IMR-90 (cell line): ENCODE data around the gene LHPP. TPM values are rescaled to one million over a fixed set of nuclear protein-coding genes. Genes with fewer than 3 reads are reported as not detected.
"Not testable (repeated sequence)": the region's sequence is repeated elsewhere in the genome, so short reads cannot be mapped to it uniquely, and the experiment has no call there.

Source experiments
- ATAC-seq: fragments of 200-7000 bp; cut with Tn5 transposase; 2 replicates; pipeline ENCODE4 v1.9.1; 2020; ENCODE audit warnings: low read depth, mild to moderate bottlenecking, moderate library complexity
- BruUV-seq: library from RNA; stranded (reverse); fragments of 400-500 nt; replicated peaks from 2 replicates; lab custom pipeline; 2021; lab: Mats Ljungman, UMichigan
- CTCF ChIA-PET: fragments of 300-600 bp; formaldehyde crosslinking; extraction: SDS; loops from one replicate; lab custom pipeline; 2021; ENCODE audit warnings: antibody characterized with exemption; lab: Yijun Ruan, JAX
- POLR2A ChIA-PET: fragments of 300-600 bp; sonication (Branson Sonifier 250); formaldehyde crosslinking; loops from one replicate; lab custom pipeline; 2022; ENCODE audit warnings: antibody characterized with exemption; ENCODE audit not compliant: unreplicated experiment; lab: Charles Lee
- DNase-seq: peaks from one replicate; pipeline ENCODE4 v3.0.0; 2013
- H2AFZ ChIP-seq: replicated peaks from 2 replicates; pipeline ENCODE3; 2013; ENCODE audit warnings: low read length, mild to moderate bottlenecking; ENCODE audit not compliant: poor library complexity
- H2AK5ac ChIP-seq: 2 replicates; pipeline ENCODE4 v1.6.1; 2013; ENCODE audit warnings: low read depth, low read length, inconsistent platforms
- H2AK9ac ChIP-seq: replicated peaks from 2 replicates; pipeline ENCODE3; 2013; ENCODE audit warnings: mild to moderate bottlenecking, low read depth, low read length, moderate library complexity; ENCODE audit not compliant: poor library complexity
- H2BK120ac ChIP-seq: 2 replicates; pipeline ENCODE4 v1.6.1; 2013; ENCODE audit warnings: low read depth, low read length, inconsistent platforms
- H2BK15ac ChIP-seq: 3 replicates; pipeline ENCODE4 v1.6.1; 2013; ENCODE audit warnings: low read depth, low read length, inconsistent platforms
- H2BK20ac ChIP-seq: 2 replicates; pipeline ENCODE4 v1.6.1; 2013; ENCODE audit warnings: low read depth, mild to moderate bottlenecking, inconsistent platforms, low read length, moderate library complexity
- H2BK5ac ChIP-seq: 2 replicates; pipeline ENCODE4 v1.6.1; 2013; ENCODE audit warnings: mild to moderate bottlenecking, low read depth, low read length, inconsistent platforms; ENCODE audit not compliant: poor library complexity, severe bottlenecking
- H3K14ac ChIP-seq: replicated peaks from 2 replicates; pipeline ENCODE4 v1.6.1; 2013; ENCODE audit warnings: low read depth, low read length, inconsistent platforms
- H3K18ac ChIP-seq: 2 replicates; pipeline ENCODE4 v1.6.1; 2013; ENCODE audit warnings: low read depth, low read length, control low read depth
- H3K23ac ChIP-seq: 2 replicates; pipeline ENCODE4 v1.6.1; 2013; ENCODE audit warnings: low read depth, low read length, inconsistent platforms
- H3K27ac ChIP-seq: 2 replicates; pipeline ENCODE4 v1.5.1; 2013; ENCODE audit warnings: mild to moderate bottlenecking, control low read depth, low read length; ENCODE audit not compliant: insufficient read depth
- H3K27me3 ChIP-seq: 2 replicates; pipeline ENCODE4 v1.6.1; 2013; ENCODE audit warnings: low read length; ENCODE audit not compliant: control insufficient read depth, insufficient read depth
- H3K36me3 ChIP-seq: 2 replicates; pipeline ENCODE4 v1.6.1; 2013; ENCODE audit warnings: low read length, mixed read lengths; ENCODE audit not compliant: control insufficient read depth, insufficient read depth
- H3K4ac ChIP-seq: 2 replicates; pipeline ENCODE4 v1.6.1; 2013; ENCODE audit warnings: low read depth, low read length, inconsistent platforms
- H3K4me1 ChIP-seq: 2 replicates; pipeline ENCODE4 v1.6.1; 2013; ENCODE audit warnings: low read length, mixed read lengths; ENCODE audit not compliant: control insufficient read depth, insufficient read depth
- H3K4me2 ChIP-seq: 2 replicates; pipeline ENCODE4 v1.6.1; 2013; ENCODE audit warnings: low read depth, mild to moderate bottlenecking, control low read depth, low read length, moderate library complexity
- H3K4me3 ChIP-seq: 2 replicates; pipeline ENCODE4 v1.5.1; 2013; ENCODE audit warnings: low read depth, mild to moderate bottlenecking, control low read depth, low read length, moderate library complexity; ENCODE audit not compliant: insufficient read depth
- H3K56ac ChIP-seq: 2 replicates; pipeline ENCODE4 v1.6.1; 2013; ENCODE audit warnings: low read length, inconsistent platforms; ENCODE audit not compliant: insufficient read depth; ENCODE audit errors: extremely low read depth
- H3K79me1 ChIP-seq, 2 experiments: 2 replicates each; pipeline ENCODE4 v1.6.1; 2013; ENCODE audit warnings: low read length in 2 of 2, inconsistent platforms in 1 of 2, low read depth in 1 of 2
- H3K9ac ChIP-seq: 2 replicates; pipeline ENCODE4 v1.6.1; 2013; ENCODE audit warnings: low read depth, low read length, control low read depth
- H3K9me1 ChIP-seq: 2 replicates; pipeline ENCODE4 v1.6.1; 2013; ENCODE audit warnings: low read length, inconsistent platforms; ENCODE audit not compliant: insufficient read depth
- H3K9me3 ChIP-seq: 2 replicates; pipeline ENCODE4 v1.6.1; 2013; ENCODE audit warnings: low read length; ENCODE audit not compliant: control insufficient read depth, insufficient read depth
- H4K20me1 ChIP-seq: 2 replicates; pipeline ENCODE4 v1.6.1; 2013; ENCODE audit warnings: low read length, inconsistent platforms; ENCODE audit not compliant: insufficient read depth
- H4K5ac ChIP-seq: 2 replicates; pipeline ENCODE4 v1.6.1; 2013; ENCODE audit warnings: mild to moderate bottlenecking, low read depth, low read length, control low read depth
- H4K8ac ChIP-seq, 2 experiments: 2 replicates each; pipeline ENCODE4 v1.6.1; 2013; ENCODE audit warnings: low read depth in 2 of 2, low read length in 2 of 2, control low read depth in 1 of 2, inconsistent platforms in 1 of 2
- H4K91ac ChIP-seq: 2 replicates; pipeline ENCODE4 v1.6.1; 2013; ENCODE audit warnings: low read depth, low read length, inconsistent platforms; ENCODE audit not compliant: insufficient read depth
- WGBS, 2 experiments: methylation state at CpG; one replicate each; pipeline versions ENCODE4 v1.1.5 to v1.1.7; 2013; ENCODE audit warnings: missing lambda C conversion rate in 2 of 2; ENCODE audit not compliant: insufficient read length in 1 of 2; ENCODE audit errors: extremely low coverage in 2 of 2; 5-methylcytosine and 5-hydroxymethylcytosine counted together
- dilution Hi-C: fragments of 300-500 bp; cut with HindIII; formaldehyde crosslinking; loops from one replicate; pipeline ENCODE4 v1.14.3; 2018; ENCODE audit warnings: low sequenced_read_pairs; ENCODE audit not compliant: unreplicated experiment
- in situ Hi-C: fragments of 300-500 bp; cut with MboI; formaldehyde crosslinking; loops from 3 replicates; pipeline ENCODE4 v1.14.3; 2019; ENCODE audit warnings: low sequenced_read_pairs, inconsistent platforms, mixed read lengths
- intact Hi-C: fragments of 100-400 bp; cut with micrococcal nuclease; formaldehyde crosslinking; loops from 2 replicates; pipeline ENCODE4 v1.10.0; 2022
- polyA plus RNA-seq, 3 experiments: library from polyadenylated mRNA; depleted of rRNA; stranded (reverse); fragments of >200 nt; gene quantifications; 2 replicates each; pipeline ENCODE4 v1.2.3, GENCODE V29; 2012; ENCODE audit warnings: low replicate concordance in 1 of 3
- total RNA-seq: library from RNA; depleted of rRNA; stranded (reverse); fragments of >200 nt; gene quantifications from 2 replicates; pipeline ENCODE4 v1.2.3, GENCODE V29; 2012

The LHPP gene
- total and polyA plus RNA-seq, 2 of the 4 experiments (the other 2 are of a cell fraction): 2.7 to 8.3 TPM

DNA sequence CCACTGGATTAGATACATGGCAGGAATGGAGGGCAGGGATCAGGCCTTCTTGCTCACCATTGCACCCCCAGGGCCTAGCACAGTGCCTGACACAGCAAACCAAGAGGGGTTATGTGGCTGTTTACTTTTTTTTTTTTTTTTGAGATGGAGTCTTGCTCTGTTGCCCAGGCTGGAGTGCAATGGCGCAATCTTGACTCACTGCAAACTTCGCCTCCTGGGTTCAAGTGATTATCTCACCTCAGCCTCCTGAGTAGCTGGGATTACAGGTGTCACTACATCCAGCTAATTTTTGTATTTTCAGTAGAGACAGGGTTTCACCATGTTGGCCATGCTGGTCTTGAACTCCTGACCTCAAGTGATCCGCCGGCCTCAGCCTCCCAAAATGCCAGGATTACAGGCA lies 25.9 kb upstream of the LHPP start:
- H2BK120ac ChIP-seq, H3K4me2 ChIP-seq, POLR2A ChIA-PET, H3K79me1 ChIP-seq, H3K9me1 ChIP-seq, BruUV-seq, in situ Hi-C loops, H3K23ac ChIP-seq, H2AK5ac ChIP-seq, H3K18ac ChIP-seq, H2BK15ac ChIP-seq, H3K9me3 ChIP-seq, H4K20me1 ChIP-seq, H3K4me1 ChIP-seq, intact Hi-C loops, H3K56ac ChIP-seq, H3K14ac ChIP-seq, ATAC-seq, H4K5ac ChIP-seq, dilution Hi-C loops, H2BK5ac ChIP-seq, H4K8ac ChIP-seq, DNase-seq, H3K4ac ChIP-seq, H3K27ac ChIP-seq, H2AK9ac ChIP-seq, H3K4me3 ChIP-seq, H3K9ac ChIP-seq, H2BK20ac ChIP-seq, H4K91ac ChIP-seq, H2AFZ ChIP-seq, H3K27me3 ChIP-seq, H3K36me3 ChIP-seq: not testable (repeated sequence)
- CTCF ChIA-PET: interaction anchor here (0.6 to 1.5 kb wide), 3 partner anchors 13 to 1600 kb away, joined by 3 read pairs; no protein-coding TSS in a partner anchor
- no CpG with 5 or more reads among the region's 4 CpGs for WGBS, 2 experiments
